Midbrain (tissue), 1 donor: Measurements from ENCODE around the gene BMP7.

ENCODE experiments used
- DNase-seq: peaks from one replicate; lab custom pipeline; 2025; lab: John Stamatoyannopoulos, UW

Gene BMP7

GRCh38 chr20:57147185-57147584, 119.3 kb downstream of the BMP7 start:
- DNase-seq, result no peak

DNA sequence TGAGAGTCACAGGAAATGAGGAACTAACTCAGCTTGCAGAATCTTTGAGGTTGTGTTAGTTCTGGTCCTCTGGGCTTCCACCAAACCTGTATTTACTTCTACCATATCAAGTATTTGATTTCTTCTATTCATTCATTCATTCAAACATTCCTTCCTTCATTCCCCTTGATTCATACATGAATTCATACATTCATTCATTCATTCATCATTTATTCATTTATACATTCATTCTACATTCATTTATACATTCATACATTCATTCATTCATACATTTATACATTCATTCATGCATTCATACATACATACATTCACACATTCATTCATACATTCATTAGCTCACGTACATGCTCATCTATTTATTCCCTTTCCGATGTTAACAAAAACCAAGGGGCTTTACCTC, 120.3 kb downstream of the BMP7 start:
- no peak for DNase-seq

GRCh38 chr20:57145089-57145631, 121.3 kb downstream of the BMP7 start:
- DNase-seq, result no peak

GRCh38 chr20:57143173-57143572, 123.3 kb downstream of the BMP7 start:
- no peak for DNase-seq

DNA sequence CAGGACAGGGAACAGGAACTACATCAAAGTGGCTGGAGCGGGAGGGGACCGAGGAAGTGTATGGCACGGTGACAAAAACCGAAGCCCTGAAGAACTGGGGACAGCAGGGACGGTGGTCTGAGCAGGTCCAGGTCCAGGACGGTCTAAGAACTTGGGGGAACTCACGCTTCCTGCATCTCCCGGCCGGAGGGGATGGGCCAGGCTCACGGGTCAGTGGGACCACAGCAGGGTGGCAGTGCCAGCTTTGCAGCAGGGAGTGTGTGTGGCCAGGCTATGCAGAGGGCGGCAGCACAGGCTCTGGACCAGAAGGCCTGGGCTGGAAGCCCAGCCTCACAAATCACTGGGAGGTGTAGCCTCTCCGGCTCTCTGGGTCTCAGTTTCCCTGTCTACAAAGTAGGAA, 123.8 kb downstream of the BMP7 start:
- no peak for DNase-seq

DNA sequence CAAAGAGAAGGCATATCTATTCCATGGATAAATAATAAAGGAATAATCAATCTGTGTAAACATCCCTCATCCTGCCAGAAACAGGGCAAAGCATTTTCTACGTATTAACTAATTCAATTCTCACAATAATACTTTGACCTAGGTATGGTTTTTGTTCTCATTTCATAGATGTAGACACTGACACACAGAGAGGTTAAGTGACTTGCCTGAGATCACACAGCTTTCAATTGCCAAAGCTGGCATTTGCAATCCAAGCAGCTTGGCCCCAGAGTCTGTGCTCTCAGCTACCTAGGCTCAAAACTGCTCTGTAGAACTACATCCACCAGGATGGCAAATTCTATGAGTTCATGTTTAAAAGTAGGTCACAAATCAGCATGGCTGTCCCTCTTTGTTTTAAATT, 124.9 kb downstream of the BMP7 start:
- DNase-seq, result no peak

DNA sequence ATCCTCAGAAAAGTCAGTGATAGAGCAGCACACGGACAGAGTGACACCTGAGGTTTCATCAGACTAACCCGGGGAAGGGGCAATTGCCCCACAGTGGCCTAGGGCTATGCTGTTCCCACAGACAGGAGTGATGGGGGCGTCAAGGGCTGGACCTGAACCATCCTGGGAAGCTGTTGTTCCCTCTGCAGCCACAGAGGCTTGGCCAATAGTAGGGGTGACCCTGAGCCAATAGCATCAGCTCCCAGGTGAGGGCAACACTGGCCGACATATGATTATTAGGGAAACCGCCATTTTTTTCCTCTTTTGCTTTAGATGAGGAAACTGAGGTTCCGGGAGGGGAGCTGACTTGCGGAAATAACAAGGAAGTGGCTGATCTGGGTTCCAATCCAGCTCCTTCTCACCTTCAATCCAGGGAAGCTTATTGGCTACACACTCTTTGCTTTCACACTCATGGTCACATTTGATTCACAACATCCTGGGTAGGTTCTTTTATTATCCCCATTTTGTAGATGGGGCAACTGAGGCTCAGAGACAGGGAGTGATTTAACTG, 126.0 kb downstream of the BMP7 start:
- DNase-seq, result no peak

DNA sequence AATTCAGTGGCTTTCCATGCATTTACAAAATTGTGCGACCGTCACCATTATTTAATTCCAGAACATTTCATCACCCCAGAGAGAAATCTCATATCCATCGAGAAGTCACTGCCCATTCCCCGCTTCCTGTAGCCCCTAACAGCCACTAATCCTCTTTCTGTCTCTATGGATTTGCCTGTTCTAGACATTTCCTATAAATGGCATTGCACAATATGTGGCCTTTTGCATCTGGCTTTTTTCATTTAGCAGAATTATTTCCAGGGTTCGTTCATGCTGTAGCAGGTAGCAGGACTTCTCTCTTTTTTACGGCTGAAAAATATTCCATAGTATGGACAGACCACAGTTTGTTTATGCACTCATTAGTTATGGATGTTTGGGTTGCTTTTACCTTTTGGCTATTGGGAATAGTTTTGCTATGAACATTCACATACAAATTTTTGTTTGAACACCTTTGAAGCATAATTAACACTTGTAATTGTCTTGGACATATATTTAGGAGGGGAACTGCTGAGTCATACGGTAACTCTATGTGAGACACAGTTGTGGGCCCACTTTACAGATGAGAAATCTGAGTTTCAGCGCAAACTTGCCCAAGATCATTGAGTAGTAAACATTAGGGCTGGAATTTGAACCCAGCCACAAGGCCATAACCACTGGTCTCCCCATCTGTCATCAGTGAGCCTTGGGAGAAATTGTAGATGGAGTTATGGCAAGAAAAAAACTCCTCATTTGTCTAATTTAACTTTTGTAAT, 126.9 kb downstream of the BMP7 start:
- DNase-seq, result no peak

- no peak for DNase-seq
Measured at GRCh38 chr20:57138198-57138995, 128.0 kb downstream of the BMP7 start.

DNA sequence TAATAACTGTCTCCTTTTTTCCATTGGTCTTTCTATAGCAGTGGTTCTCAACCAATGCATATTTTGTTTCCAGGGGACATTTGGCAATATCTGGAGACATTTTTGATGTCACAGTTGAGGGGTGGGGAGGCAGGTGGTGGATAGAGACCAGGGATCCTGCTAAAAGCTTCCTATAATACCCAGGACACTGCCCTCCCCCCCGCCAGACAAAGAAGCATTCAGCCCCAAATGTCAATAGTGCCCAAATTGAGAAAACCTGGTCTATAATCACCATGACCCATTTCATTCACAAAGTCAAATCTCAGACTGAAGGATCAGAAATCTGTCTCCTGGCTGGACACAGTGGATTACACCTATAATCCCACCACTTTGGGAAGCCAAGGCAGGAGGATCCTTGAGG, 128.8 kb downstream of the BMP7 start:
- DNase-seq, result no peak

GRCh38 chr20:57136734-57137133, 129.7 kb downstream of the BMP7 start:
- no peak for DNase-seq

DNA sequence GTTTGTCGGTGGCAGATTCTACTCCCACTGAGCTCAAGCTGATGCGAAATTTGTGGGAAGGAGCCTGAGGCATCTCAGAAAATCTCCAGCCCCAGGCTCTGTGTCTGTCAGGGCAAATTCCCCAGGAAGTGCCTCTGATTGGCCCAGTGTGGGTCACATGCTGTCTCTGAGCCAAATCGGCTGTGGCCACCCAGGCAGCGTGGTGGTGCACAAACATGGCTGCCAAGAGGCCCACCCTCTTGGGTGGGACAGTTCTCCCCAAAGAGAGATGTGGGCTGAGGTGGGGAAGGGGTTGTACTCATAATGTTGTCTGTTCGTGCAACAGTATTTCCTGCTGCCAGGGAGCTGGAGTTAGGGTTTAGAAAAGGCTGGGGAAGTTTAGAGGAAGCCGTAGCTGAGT, 130.6 kb downstream of the BMP7 start:
- no peak for DNase-seq

DNA sequence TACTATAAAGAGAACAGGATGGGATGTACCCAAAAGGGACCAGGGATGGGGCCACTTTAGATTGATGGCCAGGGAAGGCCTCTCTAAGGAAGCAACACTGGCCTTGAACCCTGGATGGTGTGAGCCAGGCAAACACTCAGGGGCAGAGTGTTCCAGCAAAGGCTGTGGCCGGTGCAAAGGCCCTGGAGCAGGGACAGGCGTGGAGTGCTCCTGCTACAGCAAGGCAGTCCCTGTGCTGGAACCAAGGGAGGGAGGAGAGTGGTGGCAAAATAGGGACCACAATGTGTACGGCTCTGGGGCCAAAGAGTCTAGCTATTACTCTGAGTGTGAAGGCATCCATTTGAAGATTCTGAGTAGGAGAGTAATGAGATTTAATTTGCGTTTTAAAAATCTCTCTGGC, 131.6 kb downstream of the BMP7 start:
- no peak for DNase-seq

GRCh38 chr20:57133926-57134650, 132.4 kb downstream of the BMP7 start:
- no peak for DNase-seq

GRCh38 chr20:57131601-57132391, 134.6 kb downstream of the BMP7 start:
- DNase-seq, result no peak

- no peak for DNase-seq
Measured at GRCh38 chr20:57131077-57131476, 135.4 kb downstream of the BMP7 start.

DNA sequence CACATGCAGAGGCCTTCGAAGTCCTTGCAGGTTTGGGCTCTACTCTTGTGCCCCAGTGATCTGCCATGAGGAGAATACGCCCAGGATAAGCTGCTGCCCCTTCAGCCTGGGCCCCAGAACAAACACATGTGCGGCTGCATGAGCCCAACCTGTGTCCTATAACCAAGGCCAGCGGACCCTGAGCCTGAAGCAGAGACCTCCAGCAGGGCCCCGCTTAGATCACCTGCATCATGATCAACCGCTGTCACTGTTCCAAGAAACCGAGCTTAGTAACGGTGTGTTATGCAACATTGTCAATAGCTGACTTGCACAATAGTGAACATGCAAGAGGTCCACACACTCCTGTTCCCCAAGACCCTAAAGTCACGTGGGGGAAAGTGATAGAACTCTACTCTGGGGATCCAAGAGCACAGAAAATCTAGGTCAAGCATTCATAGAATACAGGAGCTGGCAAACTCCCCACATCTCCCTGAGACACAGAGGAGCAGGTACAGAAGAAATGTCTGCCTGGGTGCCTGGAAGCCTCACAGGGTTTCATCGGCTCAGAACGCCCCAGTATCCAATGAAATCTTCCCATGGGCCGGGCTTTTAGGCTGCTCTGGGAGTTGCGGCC, 136.2 kb downstream of the BMP7 start:
- no peak for DNase-seq

- DNase-seq, result no peak
Measured at GRCh38 chr20:57129303-57129702, 137.1 kb downstream of the BMP7 start.

DNA sequence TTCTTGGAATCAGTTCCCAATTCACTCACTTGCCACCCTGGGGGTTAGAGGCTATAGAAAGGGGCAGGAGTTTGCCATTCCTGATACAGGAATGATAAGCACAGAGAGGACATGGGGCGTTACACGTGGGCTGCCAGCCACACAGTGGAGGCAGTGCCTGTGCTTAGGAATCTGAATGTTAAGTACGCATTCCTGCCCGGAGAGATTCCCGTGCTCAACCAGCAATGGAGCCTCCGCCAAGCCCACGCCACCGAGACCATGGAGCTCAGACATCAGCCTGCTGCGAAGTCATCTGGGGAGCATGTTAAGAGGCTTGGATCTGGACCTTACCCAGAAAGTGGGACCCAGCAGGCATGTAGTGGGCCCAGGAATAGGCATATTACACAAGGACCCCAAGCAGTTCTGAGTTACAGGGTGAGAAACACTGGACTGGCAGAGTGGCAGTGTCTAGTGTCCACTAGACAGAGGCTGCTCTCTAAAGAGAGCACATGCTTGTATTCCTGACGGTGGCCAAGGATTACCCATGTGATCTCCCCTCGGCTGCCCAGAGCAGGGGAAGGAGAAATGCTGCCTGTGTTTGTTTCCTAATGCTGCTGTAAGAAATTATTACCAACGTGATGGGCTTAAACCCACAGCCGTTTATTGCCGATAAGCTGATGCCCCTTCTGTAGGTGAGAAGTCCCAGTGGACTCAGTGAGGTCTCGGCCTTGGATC, 138.2 kb downstream of the BMP7 start:
- DNase-seq, result peak; percentile 15

- DNase-seq, result no peak
Measured at GRCh38 chr20:57126481-57127092, 139.9 kb downstream of the BMP7 start.
